Stimulated activated effector memory CD8-positive, alpha-beta T cell treated with anti-CD3 and anti-CD28 coated beads, Interleukin-12 subunit alpha, Interleukin-12 subunit beta, amount 100 ng/mL, for 72 hours (primary cell): ENCODE data around the gene TUSC2.

Experiments used
- ATAC-seq: fragments of 150-1000 bp; cut with Tn5 transposase; 2 replicates; pipeline ENCODE4 v1.10.0; 2021
- DNase-seq, 2 donors: peaks; one replicate each; pipeline ENCODE4 v3.0.0; 2021 to 2022; ENCODE audit warnings: low spot score in 2 of 2
- H3K27ac Mint-ChIP-seq: one replicate; pipeline ENCODE4 v1.8.0; 2022; ENCODE audit warnings: mild to moderate bottlenecking, mixed read lengths
- H3K36me3 Mint-ChIP-seq: one replicate; pipeline ENCODE4 v1.8.0; 2022; ENCODE audit warnings: mild to moderate bottlenecking, mixed read lengths
- H3K4me1 Mint-ChIP-seq: one replicate; pipeline ENCODE4 v1.8.0; 2022; ENCODE audit warnings: mixed read lengths
- H3K4me3 Mint-ChIP-seq: one replicate; pipeline ENCODE4 v1.8.0; 2022; ENCODE audit warnings: mild to moderate bottlenecking, mixed read lengths
- H3K9me3 Mint-ChIP-seq: one replicate; pipeline ENCODE4 v1.8.0; 2022; ENCODE audit warnings: mixed read lengths

TUSC2 gene

DNA sequence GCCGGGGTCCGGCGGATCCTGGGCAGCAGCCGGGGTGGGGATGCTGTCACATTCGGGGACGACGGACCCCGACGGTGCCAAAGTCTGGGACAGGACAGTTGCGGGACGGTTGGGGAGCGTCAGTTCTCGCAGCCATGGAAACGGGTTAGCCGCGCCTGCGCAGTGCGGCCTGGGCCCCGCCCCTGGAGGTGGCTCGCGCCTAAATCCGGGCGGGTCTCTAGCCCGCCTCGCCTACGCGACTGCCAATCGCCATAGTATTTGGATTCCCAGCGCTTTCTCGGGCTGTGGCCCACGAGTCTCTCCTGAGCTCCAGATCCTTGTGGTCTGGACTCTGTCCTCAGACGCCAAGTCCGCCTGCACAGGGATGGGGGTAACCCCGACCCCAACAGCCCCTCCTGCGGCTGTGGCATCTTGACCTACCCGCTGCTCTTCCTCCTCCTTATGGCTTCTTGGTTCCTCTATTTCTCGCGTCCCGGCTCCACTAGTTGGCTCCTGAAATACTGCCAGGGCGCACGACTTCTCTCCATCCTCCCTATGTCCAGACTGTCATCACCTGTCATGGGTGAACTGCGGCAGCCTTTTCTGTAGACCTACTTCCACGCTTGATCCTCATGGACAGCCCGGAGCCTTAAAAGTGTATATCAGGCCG is 17.7 kb upstream of the TUSC2 start, which contains the start of gene ZMYND10:
Gene ZMYND10, minus strand, starts transcription at position 147 of the 649 bp plus-strand sequence. CDS start 153 bp downstream, outside the sequence.
- DNase-seq (peak; percentile 64 to 84), ATAC-seq (peak; percentile 8)
- Mint-ChIP-seq H3K27ac (no peak within 1 kb of the TSS), H3K4me1 (peaks cover 76% of the 10 kb centered on the region), H3K4me3 (peak within 1 kb of the TSS; percentile 68), H3K36me3 (peaks cover 48% of the 10 kb centered on the region), H3K9me3 (no peaks in the 10 kb centered on the region)

DNA sequence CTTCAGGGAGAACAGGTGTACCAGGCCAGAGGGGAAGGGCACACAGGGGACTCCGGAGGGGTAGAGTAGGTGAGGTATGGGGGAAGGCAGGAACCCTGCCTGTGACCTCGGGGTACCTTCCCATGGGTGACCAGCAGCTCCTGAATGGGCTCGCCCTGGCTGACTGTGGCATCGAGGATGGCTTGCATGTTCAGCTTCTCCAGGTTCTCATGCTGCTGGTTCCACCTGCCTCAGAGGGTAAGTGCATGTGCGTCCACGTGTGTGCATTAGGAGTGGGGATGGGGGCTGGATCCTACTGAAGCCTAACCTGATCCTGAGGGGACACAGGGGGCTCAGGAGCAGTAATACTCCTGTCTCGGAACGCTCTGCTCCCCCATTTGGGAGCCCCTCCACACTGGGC is 17.0 kb upstream of the TUSC2 start:
- no peak overlapping the region for H3K27ac Mint-ChIP-seq
- H3K9me3 Mint-ChIP-seq: no peaks in the 10 kb centered on the region
- DNase-seq (peak in 1 of 2 donors; percentile 58), ATAC-seq (no peak)
- peaks cover 42% of the 10 kb centered on the region for H3K36me3 Mint-ChIP-seq
- H3K4me3 Mint-ChIP-seq: peak overlapping the region; percentile 68
- H3K4me1 Mint-ChIP-seq: peaks cover 70% of the 10 kb centered on the region

DNA sequence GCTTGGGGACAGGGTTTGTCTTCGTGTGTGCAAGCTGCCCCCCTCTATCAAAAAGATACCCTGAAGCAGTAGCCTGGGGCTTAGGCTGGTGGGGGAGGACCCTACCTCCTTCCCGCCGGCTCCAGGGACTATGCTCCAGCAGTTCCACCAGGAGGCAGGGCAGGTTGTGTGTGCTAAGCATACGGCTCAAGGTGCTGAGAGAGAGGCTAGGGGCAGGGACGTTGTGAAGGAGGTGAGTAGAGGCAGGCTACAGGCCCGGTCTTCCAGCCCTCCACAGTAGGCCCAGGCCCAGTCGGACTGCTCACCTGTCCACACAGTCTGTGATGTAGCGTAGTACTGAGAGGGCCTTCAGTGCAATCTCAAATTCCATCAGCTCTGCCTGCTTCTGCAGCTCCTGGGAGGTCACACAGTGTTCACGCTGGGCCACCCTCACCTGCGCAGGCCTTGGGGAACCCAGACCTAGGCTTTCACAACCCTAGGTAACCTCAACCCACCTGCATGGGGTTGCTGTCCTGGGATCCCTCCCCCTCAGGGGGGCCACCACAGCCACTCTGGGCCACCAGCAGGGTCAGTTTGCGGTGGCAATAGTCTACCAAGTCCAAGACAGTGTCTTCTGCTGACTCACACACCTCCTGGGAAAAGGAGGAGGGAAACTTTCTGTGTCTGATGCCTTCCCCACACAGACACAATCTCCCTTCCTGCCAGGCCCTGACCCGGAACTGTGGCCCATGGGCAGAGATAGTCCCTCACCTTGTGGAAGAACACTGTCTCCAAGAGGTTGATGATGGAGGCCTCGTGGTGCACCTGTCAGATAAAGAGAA is 15.0 kb upstream of the TUSC2 start:
- no peak overlapping the region for H3K4me3 Mint-ChIP-seq

DNA sequence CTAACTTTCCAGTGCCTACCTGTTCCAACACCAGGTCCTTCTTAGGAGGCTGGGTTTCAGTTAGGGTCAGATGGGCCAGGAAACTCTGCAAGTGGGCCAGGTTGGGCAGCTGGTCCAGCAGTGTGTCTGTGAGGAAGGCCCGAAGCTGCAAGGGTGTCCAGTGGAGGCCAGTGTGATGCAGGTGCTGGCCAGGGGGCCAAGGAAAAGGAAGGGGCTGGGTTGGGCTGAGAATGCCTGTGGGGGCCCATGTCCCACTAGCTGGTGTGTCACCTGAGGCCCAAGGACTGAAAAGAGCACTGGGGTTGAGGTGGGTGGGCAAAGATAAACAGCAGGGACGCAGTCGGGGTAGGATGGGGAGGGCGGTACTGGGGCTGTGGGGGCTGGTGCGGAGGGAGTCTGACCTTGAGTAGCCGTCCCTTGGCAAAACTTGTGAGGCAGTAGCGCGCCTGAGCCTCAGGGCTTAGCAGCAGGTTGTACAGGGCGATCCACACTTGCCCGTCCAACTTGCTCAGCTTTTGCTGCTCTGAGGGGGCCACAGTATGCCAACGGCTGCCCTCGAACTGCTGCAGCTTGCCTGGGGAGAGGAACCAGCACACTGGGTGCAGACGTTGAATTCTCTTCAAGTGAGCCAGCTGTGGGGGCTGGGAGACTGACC is 14.1 kb upstream of the TUSC2 start:
- DNase-seq (no peak), ATAC-seq (no peak)
- Mint-ChIP-seq H3K4me1 (peaks cover 63% of the 10 kb centered on the region), H3K9me3 (no peaks in the 10 kb centered on the region), H3K27ac (peak overlapping the region; percentile 50), H3K36me3 (peaks cover 42% of the 10 kb centered on the region), H3K4me3 (peak overlapping the region; percentile 93)

More for the DNA sequence above, 15.0 kb upstream of the TUSC2 start:
- H3K36me3 Mint-ChIP-seq: peaks cover 42% of the 10 kb centered on the region
- no peak for ATAC-seq
- H3K27ac Mint-ChIP-seq: peak overlapping the region; percentile 52
- peaks cover 67% of the 10 kb centered on the region for H3K4me1 Mint-ChIP-seq
- no peak for DNase-seq
- no peaks in the 10 kb centered on the region for H3K9me3 Mint-ChIP-seq

DNA sequence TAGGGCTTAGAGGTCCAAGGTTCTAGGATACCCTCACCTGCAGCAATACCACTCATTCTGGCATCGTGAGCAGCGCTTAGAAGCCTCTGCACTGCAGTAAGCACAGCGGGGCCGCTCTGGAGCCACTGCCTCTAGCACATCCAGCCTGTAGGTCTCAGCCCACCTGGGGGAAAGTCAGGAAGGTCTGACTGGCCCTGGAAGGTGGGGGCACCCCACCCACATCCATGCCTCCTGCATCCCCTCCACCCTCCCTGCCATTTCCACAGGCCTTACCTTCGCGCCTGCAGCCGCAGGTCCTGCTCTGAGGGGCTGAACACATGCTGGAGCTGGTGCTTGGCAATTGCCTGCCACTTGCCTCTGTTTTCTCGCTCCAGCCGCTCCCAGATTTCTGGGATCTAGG is 13.5 kb upstream of the TUSC2 start:
- Mint-ChIP-seq H3K27ac (peak overlapping the region; percentile 96), H3K4me3 (peak overlapping the region; percentile 93), H3K4me1 (peaks cover 62% of the 10 kb centered on the region), H3K9me3 (no peaks in the 10 kb centered on the region), H3K36me3 (peaks cover 42% of the 10 kb centered on the region)
- DNase-seq: no peak
- ATAC-seq: no peak

DNA sequence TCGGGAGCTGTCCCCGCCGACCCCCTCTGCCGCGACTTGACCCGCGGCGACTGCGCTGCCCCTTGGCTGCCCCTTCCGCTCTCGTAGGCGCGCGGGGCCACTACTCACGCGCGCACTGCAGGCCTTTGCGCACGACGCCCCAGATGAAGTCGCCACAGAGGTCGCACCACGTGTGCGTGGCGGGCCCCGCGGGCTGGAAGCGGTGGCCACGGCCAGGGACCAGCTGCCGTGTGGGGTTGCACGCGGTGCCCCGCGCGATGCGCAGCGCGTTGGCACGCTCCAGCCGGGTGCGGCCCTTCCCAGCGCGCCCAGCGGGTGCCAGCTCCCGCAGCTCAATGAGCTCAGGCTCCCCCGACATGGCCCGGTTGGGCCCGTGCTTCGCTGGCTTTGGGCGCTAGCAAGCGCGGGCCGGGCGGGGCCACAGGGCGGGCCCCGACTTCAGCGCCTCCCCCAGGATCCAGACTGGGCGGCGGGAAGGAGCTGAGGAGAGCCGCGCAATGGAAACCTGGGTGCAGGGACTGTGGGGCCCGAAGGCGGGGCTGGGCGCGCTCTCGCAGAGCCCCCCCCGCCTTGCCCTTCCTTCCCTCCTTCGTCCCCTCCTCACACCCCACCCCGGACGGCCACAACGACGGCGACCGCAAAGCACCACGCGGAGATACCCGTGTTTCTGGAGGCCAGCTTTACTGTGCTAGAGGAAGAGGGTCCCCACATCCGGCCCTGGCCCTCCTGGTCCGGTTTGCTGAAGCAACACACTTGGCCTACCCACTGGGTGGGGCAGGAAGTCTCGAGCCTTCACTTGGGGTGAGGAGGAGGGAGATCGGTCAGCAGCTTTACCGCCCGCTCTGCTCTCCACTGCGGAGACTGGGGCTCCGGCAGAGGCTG is 12.7 kb upstream of the TUSC2 start, which contains the start of gene RASSF1:
Gene RASSF1, minus strand, starts transcription at position 389 of the 882 bp plus-strand sequence. Its CDS starts 31 bp downstream, at position 358.
- peaks cover 62% of the 10 kb centered on the region for H3K4me1 Mint-ChIP-seq
- peaks cover 48% of the 10 kb centered on the region for H3K36me3 Mint-ChIP-seq
- no peaks in the 10 kb centered on the region for H3K9me3 Mint-ChIP-seq
- H3K27ac Mint-ChIP-seq: peak within 1 kb of the TSS; percentile 96
- DNase-seq: peak; percentile 63 to 92
- H3K4me3 Mint-ChIP-seq: peak within 1 kb of the TSS; percentile 93
- ATAC-seq: peak; percentile 52

DNA sequence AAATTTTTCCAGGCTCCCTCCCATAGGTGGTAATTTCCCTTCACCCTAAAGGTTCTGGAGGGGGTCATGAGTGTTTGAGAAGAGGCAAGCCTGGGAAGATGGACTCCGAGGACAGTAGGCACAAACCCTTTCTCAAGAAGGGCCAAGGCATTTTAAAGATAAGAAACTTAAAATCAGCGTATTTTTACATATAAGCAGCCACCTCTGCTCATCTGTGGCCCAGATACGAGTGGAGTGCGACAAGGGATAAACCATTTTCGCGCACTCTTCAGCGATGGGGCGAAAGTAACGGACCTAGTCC is 12.1 kb upstream of the TUSC2 start:
- no peak for ATAC-seq
- peaks cover 54% of the 10 kb centered on the region for H3K36me3 Mint-ChIP-seq

DNA sequence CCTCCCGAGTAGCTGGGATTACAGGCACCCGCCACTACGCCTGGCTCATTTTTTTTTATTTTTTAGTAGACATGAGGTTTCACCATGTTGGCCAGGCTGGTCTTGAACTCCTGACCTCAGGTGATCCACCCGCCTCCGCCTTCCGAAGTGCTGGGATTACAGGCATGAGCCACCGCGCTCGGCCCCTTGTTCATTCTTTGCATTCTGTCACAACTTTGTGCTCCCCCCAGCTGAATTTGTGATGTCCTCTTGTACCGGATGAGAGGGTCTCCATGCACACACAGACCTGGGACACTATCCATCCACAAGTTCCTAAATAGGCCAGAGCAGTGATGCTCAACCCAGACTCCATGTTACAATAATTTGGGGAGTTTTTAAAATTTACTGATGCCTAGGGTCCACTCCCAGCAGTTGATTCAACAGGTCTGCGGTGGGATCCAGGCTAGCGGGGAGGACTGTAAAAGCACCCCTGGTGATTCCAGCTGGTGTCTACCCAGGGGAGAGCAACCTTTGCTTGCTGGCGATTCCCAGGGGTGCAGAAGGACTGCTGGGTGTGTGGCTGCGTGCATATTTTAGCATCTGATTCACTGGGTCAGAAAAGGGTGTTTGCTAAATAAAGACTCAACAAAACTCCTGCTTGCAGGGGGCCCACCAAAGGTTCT is 11.6 kb upstream of the TUSC2 start:
- H3K36me3 Mint-ChIP-seq: peaks cover 59% of the 10 kb centered on the region

More for the DNA sequence above, 12.1 kb upstream of the TUSC2 start:
- H3K4me1 Mint-ChIP-seq: peaks cover 64% of the 10 kb centered on the region
- H3K4me3 Mint-ChIP-seq: peak overlapping the region; percentile 93
- no peaks in the 10 kb centered on the region for H3K9me3 Mint-ChIP-seq
- DNase-seq: no peak
- peak overlapping the region; percentile 96 for H3K27ac Mint-ChIP-seq

DNA sequence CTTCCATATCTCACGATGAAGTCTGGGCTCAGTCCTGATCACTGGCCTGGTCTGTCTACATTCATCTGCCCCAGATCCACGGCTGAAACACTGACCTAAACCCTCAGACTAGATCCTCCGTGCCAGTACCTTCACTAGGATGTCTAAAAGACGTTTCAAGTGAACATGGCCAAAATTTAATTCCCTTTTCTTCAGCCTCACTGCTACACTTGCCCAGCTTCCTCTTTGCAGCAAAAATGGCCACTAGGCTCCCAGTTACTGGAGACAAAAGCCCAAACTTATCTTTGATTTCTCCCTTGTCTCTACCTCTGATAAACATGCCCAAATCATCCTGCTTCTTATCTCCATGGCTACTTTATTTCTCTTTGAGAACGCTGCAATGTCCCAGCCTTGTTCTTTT is 10.9 kb upstream of the TUSC2 start:
- H3K9me3 Mint-ChIP-seq: no peaks in the 10 kb centered on the region
- peak overlapping the region; percentile 93 for H3K4me3 Mint-ChIP-seq
- no peak for ATAC-seq
- H3K27ac Mint-ChIP-seq: peak overlapping the region; percentile 96
- no peak for DNase-seq
- peaks cover 65% of the 10 kb centered on the region for H3K36me3 Mint-ChIP-seq
- peaks cover 72% of the 10 kb centered on the region for H3K4me1 Mint-ChIP-seq

More for the DNA sequence above, 11.6 kb upstream of the TUSC2 start:
- no peaks in the 10 kb centered on the region for H3K9me3 Mint-ChIP-seq
- peak overlapping the region; percentile 93 for H3K4me3 Mint-ChIP-seq
- peak in 1 of 2 donors; percentile 60 for DNase-seq
- peaks cover 67% of the 10 kb centered on the region for H3K4me1 Mint-ChIP-seq
- H3K27ac Mint-ChIP-seq: peak overlapping the region; percentile 96
- no peak for ATAC-seq

DNA sequence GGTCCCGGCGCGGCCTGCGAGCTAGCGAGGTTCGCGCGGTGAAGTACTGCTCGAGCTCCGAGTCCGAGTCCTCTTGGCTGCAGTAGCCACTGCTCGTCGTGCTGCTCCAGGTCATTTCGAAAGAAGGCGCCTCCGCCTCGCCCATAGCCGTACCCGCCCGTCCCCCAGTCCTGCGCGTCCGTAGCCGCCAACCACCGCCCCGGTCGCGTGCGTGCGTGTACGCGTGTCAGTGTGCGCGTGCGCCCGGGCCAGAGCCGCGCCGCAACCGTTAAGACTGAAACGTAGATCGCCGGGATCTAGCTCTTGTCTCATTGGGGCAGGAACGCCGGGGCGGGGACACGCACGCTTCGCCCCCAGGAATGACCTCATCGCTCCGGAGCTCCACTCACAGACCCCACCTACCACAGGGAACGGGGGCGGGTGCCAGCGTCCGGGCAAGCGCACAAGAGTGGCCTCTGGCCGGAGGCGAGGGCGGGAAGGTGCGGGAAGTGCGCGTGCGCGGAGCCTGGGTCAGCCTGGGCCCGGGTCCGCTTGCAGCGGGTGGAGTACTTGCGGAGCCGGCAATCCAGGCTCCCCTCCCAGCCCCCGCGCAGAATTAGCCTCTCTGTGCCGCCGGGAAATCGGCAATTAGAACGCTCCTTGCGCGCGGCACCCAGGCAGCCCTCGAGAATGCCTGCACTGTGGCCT is 9.3 kb upstream of the TUSC2 start:
- Mint-ChIP-seq H3K4me1 (peaks cover 62% of the 10 kb centered on the region), H3K4me3 (peak overlapping the region; percentile 93), H3K27ac (peak overlapping the region; percentile 96), H3K9me3 (no peaks in the 10 kb centered on the region), H3K36me3 (peaks cover 82% of the 10 kb centered on the region)
- ATAC-seq: peak; percentile 82
- DNase-seq: peak; percentile 85 to 98

DNA sequence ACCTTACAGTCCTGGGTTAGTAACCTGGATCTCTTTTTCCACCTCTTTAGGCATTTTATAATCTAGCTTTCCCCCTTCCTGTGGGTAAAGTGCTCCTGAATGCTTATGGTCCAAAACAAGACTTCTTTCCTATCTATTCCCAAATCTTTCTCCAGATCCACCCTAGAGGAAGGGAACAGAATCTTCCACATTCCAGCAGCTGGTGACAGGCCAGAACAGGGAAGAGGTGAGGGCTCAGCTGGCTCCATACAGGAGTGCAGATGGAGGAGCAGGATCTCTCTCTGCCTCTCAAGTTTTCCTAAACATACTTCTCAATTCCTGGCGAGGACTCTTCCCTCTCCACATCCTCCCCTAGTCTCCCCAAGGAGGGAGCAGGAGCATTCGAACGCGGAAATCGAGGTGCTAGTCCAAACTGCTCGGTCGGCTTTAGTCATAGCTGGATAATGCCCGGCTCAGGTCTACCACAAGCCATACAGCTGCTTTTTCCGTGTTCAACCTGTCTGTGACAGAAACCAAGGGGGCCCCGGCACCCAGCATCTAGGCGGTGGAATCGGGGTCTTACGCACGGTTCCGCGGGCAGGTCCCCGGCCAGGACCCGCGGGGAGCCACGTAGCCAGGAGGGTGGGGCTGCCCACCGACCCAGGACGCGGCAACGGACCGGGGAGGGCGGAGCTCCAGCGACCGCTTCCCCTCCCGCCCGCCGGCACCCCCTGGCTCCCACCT is 8.6 kb upstream of the TUSC2 start:
- DNase-seq: no peak
- Mint-ChIP-seq H3K9me3 (no peaks in the 10 kb centered on the region), H3K36me3 (peaks cover 89% of the 10 kb centered on the region), H3K4me3 (peak overlapping the region; percentile 93), H3K4me1 (peaks cover 59% of the 10 kb centered on the region), H3K27ac (peak overlapping the region; percentile 96)
- ATAC-seq: peak; percentile 59

DNA sequence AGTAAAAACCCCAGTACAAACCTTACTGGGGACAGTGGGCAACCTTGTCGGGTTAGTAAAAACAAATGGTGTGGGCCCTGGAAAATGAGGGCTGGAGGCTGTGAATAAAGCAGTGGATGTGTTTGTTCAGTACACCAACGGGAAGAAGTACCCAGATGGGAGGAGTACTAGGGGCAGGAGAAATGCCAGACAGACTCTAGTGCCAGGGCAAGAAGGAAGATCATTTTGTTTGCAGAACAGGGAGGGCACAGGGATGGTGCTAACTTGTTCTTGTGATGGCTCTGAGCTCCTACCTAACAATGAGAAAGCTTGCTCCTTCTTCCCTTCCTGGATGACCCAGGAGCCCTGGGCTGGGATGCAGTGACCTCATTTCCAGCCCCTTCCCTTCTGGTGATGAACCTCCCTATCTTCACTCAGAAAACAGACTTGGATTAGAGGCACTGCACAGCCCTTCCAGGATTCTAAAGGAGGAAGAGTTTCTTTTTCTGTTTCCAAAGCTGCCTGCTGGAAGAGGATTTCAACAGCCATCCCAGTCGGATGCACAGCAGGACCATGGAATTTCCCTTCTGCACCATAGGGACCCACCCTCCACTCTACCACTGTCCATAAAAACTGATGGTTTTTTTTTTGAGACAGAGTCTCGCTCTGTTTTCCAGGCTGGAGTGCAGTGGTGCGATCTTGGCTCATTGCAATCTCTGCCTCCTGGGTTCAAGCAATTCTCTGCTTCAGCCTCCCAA is 6.5 kb upstream of the TUSC2 start:
- DNase-seq (no peak), ATAC-seq (no peak)
- Mint-ChIP-seq H3K27ac (peak overlapping the region; percentile 96), H3K4me3 (peak overlapping the region; percentile 93), H3K4me1 (peaks cover 50% of the 10 kb centered on the region), H3K9me3 (no peaks in the 10 kb centered on the region), H3K36me3 (peaks cover 100% of the 10 kb centered on the region)
